GM12878 (cell line): ENCODE data around the gene LRRC3. TPM values are rescaled to one million over a fixed set of nuclear protein-coding genes. Genes with fewer than 3 reads are reported as not detected.

Experiments used
- ATAC-seq: fragments of 200-7000 bp; cut with Tn5 transposase; 3 replicates; pipeline ENCODE4 v1.9.1; 2020; ENCODE audit warnings: mild to moderate bottlenecking, moderate library complexity
- BruUV-seq: library from RNA; stranded (reverse); fragments of 400-500 nt; replicated peaks from 2 replicates; lab custom pipeline; 2021; lab: Mats Ljungman, UMichigan
- CTCF ChIA-PET: fragments of 300-600 bp; sonication (Branson Sonifier 250); formaldehyde crosslinking; extraction: SDS; loops from one replicate; lab custom pipeline; 2021; ENCODE audit warnings: inconsistent platforms; lab: Yijun Ruan, JAX
- POLR2A ChIA-PET: fragments of 350-600 bp; formaldehyde crosslinking; extraction: SDS; loops from one replicate; lab custom pipeline; 2021; ENCODE audit warnings: inconsistent platforms; lab: Charles Lee
- RAD21 ChIA-PET: fragments of 300-600 bp; sonication (Branson Sonifier 250); formaldehyde crosslinking; loops from one replicate; lab custom pipeline; 2023; ENCODE audit warnings: antibody characterized with exemption; ENCODE audit not compliant: unreplicated experiment; lab: Charles Lee
- SMC1A ChIA-PET: fragments of 300-600 bp; sonication (Branson Sonifier 250); formaldehyde crosslinking; loops from one replicate; lab custom pipeline; 2023; ENCODE audit not compliant: unreplicated experiment, uncharacterized antibody; lab: Charles Lee
- DNase-seq: peaks from one replicate; pipeline ENCODE4 v3.0.0-alpha.2; 2011; ENCODE audit warnings: low read depth, low spot score
- FAIRE-seq: peaks from 3 replicates; lab custom pipeline; 2011; peaks lifted over from hg19 to GRCh38; lab: Jason Lieb, UNC
- H2AFZ ChIP-seq: 2 replicates; pipeline ENCODE4 v1.6.0; 2011; ENCODE audit warnings: low read depth, low read length, control low read depth; ENCODE audit not compliant: control insufficient read depth
- H3K27ac ChIP-seq: 2 replicates; pipeline ENCODE4 v1.5.1; 2011; ENCODE audit warnings: control low read depth; ENCODE audit not compliant: control insufficient read depth, insufficient read depth
- H3K27me3 ChIP-seq, 2 experiments: replicated peaks in 1 of 2; 2 replicates each; pipeline versions ENCODE4 v1.6.0 to v1.6.1; 2011; ENCODE audit warnings: low read length in 1 of 2; ENCODE audit not compliant: control insufficient read depth in 2 of 2, insufficient read depth in 2 of 2
- H3K36me3 ChIP-seq, 2 experiments: 2 replicates each; pipeline ENCODE4 v1.5.1; 2011; ENCODE audit warnings: low read length in 1 of 2; ENCODE audit not compliant: control insufficient read depth in 2 of 2, insufficient read depth in 2 of 2
- H3K4me1 ChIP-seq: 2 replicates; pipeline ENCODE4 v1.6.1; 2011; ENCODE audit warnings: mild to moderate bottlenecking, low read length, moderate library complexity, mixed read lengths; ENCODE audit not compliant: control insufficient read depth, insufficient read depth
- H3K4me2 ChIP-seq: 2 replicates; pipeline ENCODE4 v1.6.0; 2011; ENCODE audit warnings: control low read depth; ENCODE audit not compliant: control insufficient read depth, insufficient read depth
- H3K4me3 ChIP-seq: fragments of 200-600 bp; sonication (generic); 2 replicates; pipeline ENCODE4 v1.5.1; 2016
- H3K79me2 ChIP-seq: 2 replicates; pipeline ENCODE4 v1.6.0; 2011; ENCODE audit warnings: low read length; ENCODE audit not compliant: control insufficient read depth, insufficient read depth
- H3K9ac ChIP-seq: 2 replicates; pipeline ENCODE4 v1.8.0; 2011; ENCODE audit warnings: low read length, control low read depth, mixed read lengths; ENCODE audit not compliant: control insufficient read depth, insufficient read depth
- H3K9me3 ChIP-seq: replicated peaks from 3 replicates; pipeline ENCODE4 v1.5.1; 2011; ENCODE audit warnings: mild to moderate bottlenecking, low read length; ENCODE audit not compliant: control insufficient read depth, insufficient read depth
- H4K20me1 ChIP-seq: 2 replicates; pipeline ENCODE4 v1.6.0; 2011; ENCODE audit not compliant: control insufficient read depth, insufficient read depth
- CUX1 ChIP-seq: IDR thresholded peaks from 2 replicates; pipeline ENCODE4 v1.6.1; 2012; ENCODE audit warnings: improper control_type of control experiment, low read depth, low read length; ENCODE audit not compliant: insufficient replicate concordance
- ETV6 ChIP-seq, 2 experiments: fragments of 450-650 bp in 1 of 2; IDR thresholded peaks in 1 of 2; conservative IDR thresholded peaks in 1 of 2; 2 replicates each; pipeline ENCODE4 v1.6.1; 2014; ENCODE audit warnings: antibody characterized with exemption in 1 of 2, borderline replicate concordance in 1 of 2, low read depth in 1 of 2, mild to moderate bottlenecking in 1 of 2, moderate library complexity in 1 of 2
- EZH2 ChIP-seq: IDR thresholded peaks from 2 replicates; pipeline ENCODE4 v1.6.1; 2012; ENCODE audit warnings: low read depth, mild to moderate bottlenecking, control low read depth, inconsistent platforms, low read length, borderline replicate concordance; ENCODE audit not compliant: control insufficient read depth
- GATAD2B ChIP-seq: fragments of 450-650 bp; conservative IDR thresholded peaks from 2 replicates; pipeline ENCODE4 v1.6.1; 2017; ENCODE audit warnings: low read depth, mild to moderate bottlenecking, moderate library complexity
- JUND ChIP-seq: IDR thresholded peaks from 2 replicates; pipeline ENCODE4 v1.6.1; 2012; ENCODE audit warnings: low read depth, mild to moderate bottlenecking, low read length, improper control_type of control experiment, moderate library complexity
- MEF2B ChIP-seq: fragments of 450-650 bp; IDR thresholded peaks from 2 replicates; pipeline ENCODE4 v1.6.1; 2018; ENCODE audit warnings: mild to moderate bottlenecking, moderate library complexity; ENCODE audit not compliant: partially characterized antibody, poor library complexity, severe bottlenecking
- MTA3 ChIP-seq: IDR thresholded peaks from 2 replicates; pipeline ENCODE4 v1.6.1; 2012; ENCODE audit warnings: low read length, inconsistent platforms, borderline replicate concordance
- SMC3 ChIP-seq: IDR thresholded peaks from 2 replicates; pipeline ENCODE4 v1.6.1; 2011; ENCODE audit warnings: low read length, improper control_type of control experiment, borderline replicate concordance
- STAT1 ChIP-seq: fragments of 450-650 bp; conservative IDR thresholded peaks from 2 replicates; pipeline ENCODE4 v1.6.1; 2014; ENCODE audit warnings: antibody characterized with exemption, mild to moderate bottlenecking
- TAF1 ChIP-seq: IDR thresholded peaks from 2 replicates; pipeline ENCODE4 v1.6.1; 2011; ENCODE audit warnings: mild to moderate bottlenecking, low read depth, low read length, borderline replicate concordance
- WGBS: methylation state at CpG from one replicate; pipeline ENCODE4 v1.1.6; 2016; ENCODE audit warnings: low lambda C conversion rate; ENCODE audit not compliant: insufficient replicate concordance, insufficient coverage; ENCODE audit errors: missing lambda C conversion rate; 5-methylcytosine and 5-hydroxymethylcytosine counted together
- in situ Hi-C: fragments of 300-500 bp; cut with MboI; formaldehyde crosslinking; loops from 9 replicates; pipeline ENCODE4 v1.14.3; 2018; ENCODE audit warnings: mixed read lengths
- intact Hi-C: fragments of 100-400 bp; cut with micrococcal nuclease; formaldehyde crosslinking; loops from one replicate; pipeline ENCODE4 v1.14.2; 2022; ENCODE audit not compliant: unreplicated experiment
- polyA plus RNA-seq, 11 experiments: library from polyadenylated mRNA; depleted of rRNA in 4 of 11; unstranded in 6 of 11; stranded (reverse) in 5 of 11; fragments of >200 nt; fragmentation: Nextera tagmentation in 4 of 11; fragmentation: Illumina TruSeq in 1 of 11; extraction: Ambion mirVana in 4 of 11; extraction: Trizol in 1 of 11; gene quantifications; 1 replicate in 1 of 11; 2 replicates in 10 of 11; pipeline versions ENCODE4 v1.2.1 to v1.2.3, GENCODE V29; 2011 to 2016; ENCODE audit warnings: inconsistent platforms in 2 of 11, missing spikeins in 2 of 11, low read depth in 1 of 11
- total RNA-seq, 4 experiments: library from RNA; depleted of rRNA in 3 of 4; stranded (reverse); fragments of >200 nt in 3 of 4; fragmentation: Illumina TruSeq in 1 of 4; extraction: Trizol in 1 of 4; gene quantifications; 2 replicates each; pipeline versions ENCODE4 v1.2.1 to v1.2.3, GENCODE V29; 2013 to 2021
- TF ChIP-seq, protein P1 (sequence below): fragments of 450-650 bp; IDR thresholded peaks from 2 replicates; pipeline ENCODE4 v1.6.1; 2017; ENCODE audit warnings: mild to moderate bottlenecking, low read depth, inconsistent platforms; ENCODE audit not compliant: poor library complexity, severe bottlenecking

Gene LRRC3
- total and polyA plus RNA-seq, 10 of the 15 experiments (the other 5 are each of a cell fraction or from before 2014, with no cell fraction given): 0.02 to 0.31 (median 0.09) TPM; not detected in 1

- Histone ChIP-seq H3K9me3 (no peaks in the 10 kb centered on the region; the same call in 2 of the 3 replicates), H3K4me2 (no peak overlapping the region), H3K4me3 (no peak overlapping the region), H3K9ac (no peak overlapping the region), H3K27me3 (no peaks in the 10 kb centered on the region; a peak in 1 of 4 replicates), H3K79me2 (no peaks in the 10 kb centered on the region), H4K20me1 (no peaks in the 10 kb centered on the region), H3K4me1 (no peaks in the 10 kb centered on the region)
- ChIA-PET SMC1A (no interaction called here), CTCF (interaction anchor here (0.6 kb wide), 1 partner anchor 662 kb away, joined by 3 read pairs; no protein-coding TSS in a partner anchor), POLR2A (no interaction called here)
- in situ Hi-C loops (loop anchor here (5.0 kb wide), 1 partner anchor 74 kb away; no protein-coding TSS in a partner anchor), intact Hi-C loops (no loop called here)
- DNase-seq (no peak), ATAC-seq (no peak)
- TF ChIP-seq GATAD2B (no peak), EZH2 (no peak), SMC3 (no peak), MEF2B (no peak), ETV6 (conservative IDR thresholded peaks at IDR 0.05 in 1 of 2, IDR thresholded peaks at IDR 0.05 in 1 of 2; ENCODE audit: borderline replicate concordance in 1 of 2, low read depth in 1 of 2) (no peak), TAF1 (no peak), JUND (no peak), MTA3 (no peak), CUX1 (no peak), STAT1 (no peak)
- TF ChIP-seq, protein P1, sequence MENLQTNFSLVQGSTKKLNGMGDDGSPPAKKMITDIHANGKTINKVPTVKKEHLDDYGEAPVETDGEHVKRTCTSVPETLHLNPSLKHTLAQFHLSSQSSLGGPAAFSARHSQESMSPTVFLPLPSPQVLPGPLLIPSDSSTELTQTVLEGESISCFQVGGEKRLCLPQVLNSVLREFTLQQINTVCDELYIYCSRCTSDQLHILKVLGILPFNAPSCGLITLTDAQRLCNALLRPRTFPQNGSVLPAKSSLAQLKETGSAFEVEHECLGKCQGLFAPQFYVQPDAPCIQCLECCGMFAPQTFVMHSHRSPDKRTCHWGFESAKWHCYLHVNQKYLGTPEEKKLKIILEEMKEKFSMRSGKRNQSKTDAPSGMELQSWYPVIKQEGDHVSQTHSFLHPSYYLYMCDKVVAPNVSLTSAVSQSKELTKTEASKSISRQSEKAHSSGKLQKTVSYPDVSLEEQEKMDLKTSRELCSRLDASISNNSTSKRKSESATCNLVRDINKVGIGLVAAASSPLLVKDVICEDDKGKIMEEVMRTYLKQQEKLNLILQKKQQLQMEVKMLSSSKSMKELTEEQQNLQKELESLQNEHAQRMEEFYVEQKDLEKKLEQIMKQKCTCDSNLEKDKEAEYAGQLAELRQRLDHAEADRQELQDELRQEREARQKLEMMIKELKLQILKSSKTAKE: no peak
- TF ChIP-seq, all 136 proteins: peak for 0
- no peak overlapping the region for H2AFZ ChIP-seq
- BruUV-seq: no TSS peak
- FAIRE-seq: no peak
- no peaks in the 10 kb centered on the region for H3K36me3 ChIP-seq
- 50% methylated on average over 14 of the region's 14 CpGs for WGBS
- no peak overlapping the region for H3K27ac ChIP-seq
- RAD21 ChIA-PET: no interaction called here
Measured at GRCh38 chr21:44450999-44451398, 4.3 kb upstream of the LRRC3 start.
